ENCODE results near the gene RPL22.

Gene RPL22

DNA sequence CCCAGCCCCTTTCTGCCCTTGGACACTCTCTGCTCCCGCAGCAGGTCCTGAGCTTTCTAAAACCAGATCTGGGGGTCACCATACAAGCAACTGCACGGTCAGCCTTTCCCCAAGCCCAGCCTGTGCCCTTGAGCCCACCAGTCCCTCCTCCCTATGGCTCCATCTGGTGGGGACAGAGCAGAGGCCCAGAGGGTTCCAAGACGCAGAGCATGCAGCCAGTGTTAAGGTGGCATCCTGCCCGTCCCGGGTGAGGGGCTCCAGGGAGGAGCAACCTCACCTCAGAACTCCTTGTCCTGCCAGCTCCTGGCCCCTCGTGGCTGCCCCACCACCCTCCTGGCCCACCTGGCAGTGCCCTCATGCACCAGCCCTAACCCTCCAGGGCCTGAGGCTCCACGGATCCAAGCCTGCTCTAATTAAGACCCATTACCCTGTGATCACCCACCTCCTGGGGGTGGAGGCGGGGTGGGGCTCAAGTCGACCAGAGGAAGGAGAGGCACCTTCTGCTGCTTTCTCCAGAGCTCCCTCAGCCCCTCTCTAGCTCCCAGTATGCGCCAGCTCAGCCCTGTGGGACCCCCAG is 27.8 kb downstream of the RPL22 start:
- DNase-seq, result no peak

DNA sequence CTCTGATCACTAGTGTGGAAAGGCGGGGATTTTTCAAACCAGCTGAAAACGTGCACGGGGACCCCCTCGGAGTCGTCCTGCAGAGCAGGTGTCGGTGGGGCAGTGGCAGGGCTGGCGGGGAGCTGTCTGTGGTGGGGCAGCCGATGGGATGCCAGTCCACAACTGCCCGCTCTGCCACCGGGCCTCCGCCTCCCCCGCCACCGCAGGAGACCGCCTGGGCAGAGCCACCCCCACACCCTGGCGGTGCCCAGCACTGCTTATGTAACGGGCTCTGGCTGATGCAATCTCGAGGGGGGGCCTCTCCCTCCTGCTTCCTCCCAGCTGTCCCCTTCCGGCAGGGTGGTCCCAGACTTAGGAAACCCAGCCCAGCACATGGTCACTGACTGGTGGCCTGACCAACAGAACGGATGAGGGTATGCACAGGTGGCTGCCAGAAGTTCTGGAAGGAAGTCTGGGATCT is 28.6 kb downstream of the RPL22 start:
- DNase-seq, result no peak

DNA sequence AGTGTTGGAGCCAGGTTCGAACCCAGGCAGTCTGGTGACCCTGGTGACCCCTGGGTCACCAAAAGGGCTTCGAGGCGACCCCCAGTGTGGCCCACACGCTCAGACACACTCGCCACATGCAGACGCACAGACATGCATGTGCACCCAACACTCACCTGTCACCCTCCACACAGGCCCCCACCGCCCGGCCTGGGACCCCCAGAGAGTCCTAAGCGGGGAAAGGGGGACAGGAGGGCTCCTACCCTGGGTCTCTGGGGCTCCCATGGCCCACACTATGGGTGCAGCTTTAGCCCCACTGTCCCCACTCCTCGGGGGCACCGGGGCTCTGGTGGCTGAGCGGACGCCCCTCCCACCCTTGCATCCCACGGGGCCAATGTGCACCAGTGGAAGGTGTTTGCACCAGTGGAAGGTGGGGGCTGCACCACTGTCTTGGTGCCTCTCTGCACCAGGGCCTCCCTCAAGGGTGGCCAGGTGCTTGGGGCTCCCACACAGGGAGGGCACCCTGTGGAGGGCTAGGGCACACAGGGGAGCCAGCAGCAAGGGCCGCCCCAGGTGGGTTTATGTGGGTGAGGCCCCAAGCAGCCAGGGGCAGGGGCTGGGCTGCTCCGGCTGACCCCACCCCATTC is 29.2 kb downstream of the RPL22 start:
- DNase-seq, result no peak

DNA sequence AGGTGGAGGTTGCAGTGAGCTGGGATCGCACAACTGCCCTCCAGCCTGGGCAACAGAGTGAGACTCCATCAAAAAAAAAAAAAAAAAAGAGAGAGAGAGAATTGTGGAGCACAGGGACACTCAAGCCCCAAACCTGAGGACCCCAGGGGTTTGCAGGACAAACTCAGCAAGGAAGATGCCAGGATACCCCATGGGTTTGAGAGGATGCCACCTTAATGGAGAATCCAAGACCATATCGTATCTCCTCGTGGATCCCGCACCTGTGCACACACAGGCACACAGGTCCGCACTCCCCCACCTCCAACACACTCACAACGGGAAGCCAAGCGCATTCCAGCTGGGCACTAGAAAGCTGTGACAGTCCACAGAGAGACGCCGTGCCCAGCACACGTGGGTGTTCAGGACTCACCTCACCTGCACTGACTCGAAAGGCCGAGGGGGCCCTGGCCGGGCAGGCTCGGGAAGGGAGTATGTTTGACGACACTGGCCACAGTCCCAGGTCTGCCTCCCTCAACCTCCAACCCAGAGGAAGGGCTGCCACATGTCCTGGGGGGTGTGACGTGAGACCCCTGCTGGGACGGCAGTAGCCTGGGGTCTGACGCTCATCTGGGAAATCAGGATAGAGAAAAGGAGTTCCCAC is 30.3 kb downstream of the RPL22 start:
- DNase-seq, result no peak

DNA sequence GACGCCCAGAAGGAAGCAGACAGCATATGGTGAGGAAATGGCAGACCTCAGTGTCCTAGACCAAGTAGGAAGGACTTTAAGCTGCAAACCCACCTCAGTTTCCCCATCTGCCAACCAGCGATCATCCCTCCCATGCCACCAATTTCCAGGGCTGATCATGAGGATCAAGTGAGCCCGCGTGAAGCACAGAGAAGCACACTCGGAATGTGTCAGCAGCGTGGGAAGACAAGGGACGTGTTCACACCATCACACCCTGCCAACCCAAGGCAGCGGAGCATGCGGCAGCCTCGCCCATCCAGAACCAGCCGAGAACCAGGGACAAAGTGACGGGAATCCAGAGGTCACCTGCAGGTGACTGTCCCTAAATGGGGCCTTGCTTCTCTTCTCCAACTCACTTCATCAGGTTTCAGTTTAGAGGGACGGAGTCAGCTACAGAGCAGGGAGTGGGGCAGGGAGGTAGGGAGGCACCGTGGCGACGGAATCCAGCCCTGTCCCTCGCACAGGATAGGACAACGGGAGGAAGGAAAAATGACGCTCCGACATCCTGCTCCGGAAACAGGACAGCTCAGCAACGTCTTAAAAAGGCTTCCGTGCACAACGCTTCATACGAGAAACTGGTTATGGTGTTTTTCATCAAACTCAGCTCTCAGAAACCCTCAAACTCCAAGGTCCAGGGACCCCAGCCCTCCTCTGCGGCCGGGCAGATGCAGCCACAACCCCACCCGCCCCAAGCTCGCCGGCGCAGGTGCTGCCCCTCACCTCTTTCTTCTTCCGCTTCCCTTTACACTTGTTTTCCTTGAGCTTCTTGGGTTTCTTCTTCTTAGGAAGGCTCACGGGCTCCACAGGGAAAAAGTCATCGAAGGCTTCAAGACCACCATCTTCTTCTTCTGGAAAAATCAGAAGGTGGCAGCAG is 31.7 kb downstream of the RPL22 start:
- DNase-seq, result no peak

DNA sequence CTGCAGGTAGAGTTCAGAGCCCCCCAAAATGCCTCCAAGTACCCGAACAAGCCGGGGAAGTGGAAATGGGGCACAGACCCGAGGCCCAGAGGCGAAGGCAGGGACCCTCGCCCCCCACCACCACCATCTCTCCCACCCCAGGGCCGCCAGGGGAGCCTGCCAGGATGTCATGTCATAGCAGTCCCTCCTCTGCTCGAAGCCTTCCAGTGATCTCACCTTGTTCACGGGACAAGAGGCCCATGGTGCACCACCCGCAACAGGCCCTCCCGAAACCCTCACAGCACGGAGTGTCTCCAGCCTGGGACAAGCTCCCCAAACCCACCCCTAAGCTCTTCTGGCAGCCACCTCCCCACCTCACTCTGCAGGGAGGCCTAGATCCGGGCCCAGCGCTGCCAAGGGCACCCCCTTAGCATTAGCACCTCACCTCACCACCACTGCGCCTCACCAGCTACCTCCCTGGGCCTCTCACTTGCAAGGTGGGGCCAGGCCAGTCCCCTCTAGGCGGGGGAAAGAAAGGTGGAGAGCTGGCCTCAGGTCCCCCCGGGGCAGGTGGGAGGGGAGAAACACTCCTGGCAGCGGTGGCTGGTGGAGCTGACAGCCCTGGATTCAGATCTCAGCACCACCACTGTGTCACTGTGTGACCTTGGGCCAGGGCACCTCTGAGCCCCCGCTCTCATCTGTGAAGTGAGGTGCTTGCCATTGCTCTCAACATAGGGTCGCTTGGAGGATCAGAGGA is 32.6 kb downstream of the RPL22 start:
- DNase-seq, result no peak

DNA sequence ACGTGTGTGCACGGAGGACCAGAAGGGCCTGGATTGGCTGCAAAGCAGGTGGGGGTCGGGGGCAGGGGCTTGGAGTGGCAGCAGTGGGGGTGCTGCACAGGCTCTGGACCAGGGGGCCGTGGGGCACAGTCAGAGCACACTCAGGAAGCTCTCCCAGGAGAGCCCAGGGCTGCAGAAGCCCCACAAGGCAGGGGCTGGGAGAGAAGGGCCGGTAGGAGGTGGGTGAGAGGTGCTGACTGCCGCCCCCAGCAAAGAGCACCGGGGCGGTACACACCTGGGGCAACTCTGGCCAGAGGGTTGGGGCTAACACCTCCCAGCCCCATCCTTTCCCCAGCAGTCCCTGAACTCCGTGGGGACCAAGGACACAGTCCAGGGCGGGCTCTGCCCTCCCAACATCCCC is 33.2 kb downstream of the RPL22 start:
- no peak for DNase-seq

DNA sequence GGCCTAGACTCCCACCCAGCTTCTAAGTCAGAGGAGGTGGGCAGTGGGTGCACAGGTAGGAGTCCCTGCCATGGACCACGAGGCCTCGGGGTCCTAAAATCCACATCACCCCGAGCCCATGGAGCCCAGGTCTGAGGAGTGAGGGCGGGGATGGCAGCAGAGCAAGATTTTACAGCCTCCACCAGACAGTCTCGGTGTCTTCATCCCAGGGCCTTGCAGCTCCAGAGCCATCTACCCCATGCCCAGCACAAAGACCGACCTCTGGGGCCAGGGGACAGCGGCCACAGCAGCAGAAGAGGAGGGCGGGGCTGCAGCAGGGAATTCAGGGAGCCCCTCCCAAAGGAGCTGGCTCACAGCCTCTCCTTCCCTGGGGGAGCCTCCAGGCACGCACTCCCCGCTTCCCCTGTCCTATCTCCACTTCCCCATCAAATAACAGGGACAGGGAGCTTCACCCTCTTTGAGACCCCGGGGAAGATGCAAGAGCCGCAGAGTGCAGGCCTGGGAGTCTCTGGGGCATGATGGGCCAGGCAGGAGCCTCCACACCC is 33.9 kb downstream of the RPL22 start:
- DNase-seq, result no peak

DNA sequence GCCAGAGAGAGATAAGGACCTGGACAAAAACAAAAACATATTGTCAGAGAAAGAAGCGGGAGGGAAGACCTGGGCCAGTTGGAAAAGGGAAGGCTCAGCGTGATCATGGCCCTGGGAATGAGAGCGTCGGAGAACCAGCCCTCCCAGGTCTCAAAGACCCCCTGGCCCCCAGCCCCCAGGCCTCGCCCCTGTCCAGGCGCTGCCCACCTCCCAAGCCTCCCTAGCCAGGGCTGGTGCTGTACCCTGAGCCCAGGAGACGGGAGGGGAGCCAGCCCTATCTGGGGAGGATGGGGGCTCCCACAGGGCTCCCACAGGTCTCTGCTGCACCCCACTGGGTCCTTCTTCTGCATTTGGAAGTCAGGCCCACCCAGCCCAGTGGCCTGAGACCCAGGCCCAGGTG is 34.4 kb downstream of the RPL22 start:
- DNase-seq, result no peak

DNA sequence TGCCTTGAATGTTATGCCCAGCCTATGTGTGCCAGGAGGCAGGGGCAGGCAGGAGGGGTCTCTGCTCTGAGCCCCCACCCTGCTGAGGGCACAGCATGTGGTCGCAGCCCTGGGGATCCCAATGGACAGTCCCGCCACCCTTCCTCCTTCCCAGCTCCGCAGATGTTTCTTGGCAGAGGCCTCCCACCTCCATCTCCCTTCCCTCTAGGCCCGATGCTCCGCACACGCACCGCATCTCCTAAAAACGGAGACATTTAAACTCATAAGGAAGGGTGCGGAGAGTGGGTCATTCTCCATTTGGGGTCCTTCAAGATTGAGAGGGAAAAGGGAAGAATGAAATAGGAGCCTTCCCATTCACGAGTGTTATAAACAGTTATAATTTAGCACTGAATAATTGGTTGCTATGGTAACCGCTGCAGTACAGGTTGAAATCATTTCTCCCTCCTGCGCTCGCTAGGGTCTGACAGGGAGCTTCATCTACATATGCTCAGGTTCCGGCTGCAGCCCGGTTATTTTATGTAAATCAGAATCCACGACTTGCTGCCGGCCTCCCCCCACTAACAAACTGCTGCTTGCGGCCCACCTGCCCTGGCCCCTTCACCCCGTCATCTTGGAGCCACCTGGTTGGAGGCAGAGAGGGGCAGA is 35.3 kb downstream of the RPL22 start:
- DNase-seq, result no peak

DNA sequence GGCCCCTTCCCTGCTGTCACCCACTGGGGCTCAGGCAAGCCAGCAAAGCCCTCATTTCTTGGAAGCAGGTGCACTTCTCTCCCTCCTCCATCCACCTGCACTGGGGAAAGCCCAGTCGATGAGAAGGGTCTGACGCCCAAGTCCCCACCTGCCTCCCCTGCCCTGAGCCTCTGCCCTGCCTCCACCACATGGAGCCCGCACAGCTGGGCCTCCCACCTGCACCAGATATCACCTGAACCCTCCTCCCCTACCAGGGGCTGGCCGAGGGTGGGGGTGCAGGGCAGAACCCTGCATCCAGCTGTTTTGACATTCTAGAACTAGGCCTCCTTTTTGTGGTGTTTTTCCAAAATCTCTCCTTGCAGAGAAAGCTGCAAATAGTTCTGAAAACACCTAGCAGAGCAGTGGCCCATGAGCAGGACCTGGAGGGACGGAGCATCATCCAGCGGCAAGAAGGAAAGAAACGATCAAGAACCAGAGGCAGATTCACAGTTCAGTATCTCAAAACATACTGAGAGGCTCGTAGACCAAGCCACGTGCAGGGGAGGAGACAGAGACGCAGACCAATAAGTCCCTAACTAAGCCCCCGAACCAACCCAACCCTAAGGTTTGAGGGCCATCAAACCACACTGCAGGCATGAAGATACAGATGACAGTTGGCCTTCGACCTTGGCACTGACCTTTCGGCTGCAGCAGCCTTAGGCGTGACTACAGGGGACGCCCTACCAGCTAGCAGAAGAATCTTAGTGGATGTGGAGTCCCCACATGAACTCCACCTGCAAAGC is 36.0 kb downstream of the RPL22 start:
- DNase-seq, result no peak

DNA sequence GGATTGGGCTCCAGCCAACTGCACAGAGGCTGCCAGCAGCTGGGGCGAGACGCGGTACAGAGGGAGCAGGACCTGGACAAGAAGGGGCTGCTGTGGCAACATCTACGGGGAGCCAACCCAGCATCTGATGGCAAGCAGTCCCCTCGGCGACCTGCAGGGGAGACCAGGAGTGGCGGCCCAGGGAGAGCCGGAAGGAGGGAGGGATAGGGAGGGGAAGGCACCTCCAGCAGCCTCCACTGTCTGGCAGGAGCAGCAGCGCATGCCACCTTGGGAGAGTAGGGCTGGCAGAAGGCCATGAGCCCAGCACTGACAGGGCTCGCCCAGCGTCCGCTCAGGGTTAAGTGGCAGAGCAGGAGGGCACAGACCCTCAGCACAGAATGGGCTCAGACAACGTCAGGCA is 36.6 kb downstream of the RPL22 start:
- DNase-seq, result no peak

DNA sequence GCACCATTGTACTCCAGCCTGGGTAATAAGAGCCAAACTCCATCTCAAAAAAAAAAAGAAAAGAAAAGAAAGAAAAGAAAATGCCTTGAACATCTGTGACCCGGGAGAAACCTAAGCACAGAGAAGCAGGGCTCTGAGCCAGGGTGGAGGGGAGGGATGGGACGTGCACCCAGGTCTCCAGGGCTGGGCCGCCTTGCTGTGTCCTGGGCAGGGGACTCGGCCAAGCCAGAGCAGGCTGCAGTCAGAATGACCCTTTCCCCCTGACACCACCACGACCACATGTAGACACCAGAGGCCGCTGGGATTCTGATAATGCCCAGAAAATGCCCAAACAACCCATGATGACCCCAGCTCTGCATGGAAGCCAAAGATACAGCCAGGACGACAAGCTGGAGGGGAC is 37.1 kb downstream of the RPL22 start:
- DNase-seq, result no peak

DNA sequence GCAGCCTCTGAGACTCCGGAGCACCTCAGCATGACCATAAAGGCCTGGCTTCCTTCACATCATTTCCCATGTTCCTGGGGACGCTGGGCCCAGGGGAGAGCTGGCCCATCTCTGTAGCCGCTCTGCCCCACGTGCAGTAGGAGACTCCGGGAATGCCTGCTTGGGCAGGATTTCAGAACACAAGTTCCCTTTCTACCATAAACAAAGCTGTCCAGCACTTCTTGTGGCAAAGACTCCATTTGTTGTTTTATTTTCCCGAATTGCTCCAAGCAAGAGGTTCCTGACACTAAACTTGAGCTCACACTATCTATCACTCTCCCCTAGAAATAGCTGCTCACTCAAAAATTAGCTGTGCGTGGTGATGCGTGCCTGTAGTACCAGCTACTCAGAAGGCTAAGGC is 41.2 kb downstream of the RPL22 start:
- DNase-seq, result no peak

DNA sequence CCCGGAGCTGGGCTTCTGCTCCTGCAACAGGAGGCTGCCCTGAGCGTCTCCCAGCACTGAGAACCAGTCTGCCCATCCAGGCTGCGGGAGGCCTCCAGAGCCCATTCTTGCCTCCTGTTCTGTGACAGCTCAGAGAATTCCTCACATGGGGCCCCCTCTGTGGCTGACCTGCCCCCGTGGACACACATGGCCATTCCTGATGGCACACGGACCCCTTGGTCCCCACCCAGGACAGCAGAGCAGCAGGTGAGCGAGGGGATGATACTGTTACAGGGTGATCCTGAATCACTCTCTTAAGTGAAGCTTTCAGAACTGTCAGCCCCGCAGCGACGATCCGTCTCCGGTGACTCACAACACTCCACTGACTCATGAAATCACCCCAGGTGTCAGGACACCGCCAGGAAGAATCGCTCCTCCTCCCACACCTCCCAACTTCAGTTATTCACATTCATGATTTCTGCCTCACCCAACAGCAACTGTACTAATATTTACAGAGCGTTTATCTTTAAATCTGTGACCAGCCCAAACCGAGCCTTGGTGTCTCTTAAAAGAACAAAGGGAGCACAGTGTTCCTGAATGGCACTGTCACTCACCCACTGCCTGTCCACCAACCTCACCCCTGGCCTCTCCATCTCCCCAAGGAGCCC is 41.7 kb downstream of the RPL22 start:
- no peak for DNase-seq

DNA sequence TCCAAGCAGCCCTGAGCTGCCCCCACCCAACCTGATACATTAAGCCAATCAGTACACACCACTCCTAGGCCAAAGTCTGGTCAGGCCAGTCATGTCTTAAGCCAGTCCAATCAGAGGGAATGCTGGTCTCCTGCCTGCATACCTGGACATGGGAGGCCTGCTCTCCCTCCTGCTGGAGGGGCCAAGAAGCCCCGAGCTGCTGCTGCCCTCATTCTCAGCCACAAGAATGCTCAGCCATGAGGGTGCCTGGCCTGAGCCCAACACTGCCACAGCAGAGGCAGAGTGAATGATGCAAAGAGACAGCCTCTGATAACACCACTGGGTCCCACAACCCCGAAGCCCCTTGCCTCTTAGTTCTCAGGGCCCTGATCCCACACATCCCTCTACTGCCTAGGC is 42.3 kb downstream of the RPL22 start:
- DNase-seq, result no peak

DNA sequence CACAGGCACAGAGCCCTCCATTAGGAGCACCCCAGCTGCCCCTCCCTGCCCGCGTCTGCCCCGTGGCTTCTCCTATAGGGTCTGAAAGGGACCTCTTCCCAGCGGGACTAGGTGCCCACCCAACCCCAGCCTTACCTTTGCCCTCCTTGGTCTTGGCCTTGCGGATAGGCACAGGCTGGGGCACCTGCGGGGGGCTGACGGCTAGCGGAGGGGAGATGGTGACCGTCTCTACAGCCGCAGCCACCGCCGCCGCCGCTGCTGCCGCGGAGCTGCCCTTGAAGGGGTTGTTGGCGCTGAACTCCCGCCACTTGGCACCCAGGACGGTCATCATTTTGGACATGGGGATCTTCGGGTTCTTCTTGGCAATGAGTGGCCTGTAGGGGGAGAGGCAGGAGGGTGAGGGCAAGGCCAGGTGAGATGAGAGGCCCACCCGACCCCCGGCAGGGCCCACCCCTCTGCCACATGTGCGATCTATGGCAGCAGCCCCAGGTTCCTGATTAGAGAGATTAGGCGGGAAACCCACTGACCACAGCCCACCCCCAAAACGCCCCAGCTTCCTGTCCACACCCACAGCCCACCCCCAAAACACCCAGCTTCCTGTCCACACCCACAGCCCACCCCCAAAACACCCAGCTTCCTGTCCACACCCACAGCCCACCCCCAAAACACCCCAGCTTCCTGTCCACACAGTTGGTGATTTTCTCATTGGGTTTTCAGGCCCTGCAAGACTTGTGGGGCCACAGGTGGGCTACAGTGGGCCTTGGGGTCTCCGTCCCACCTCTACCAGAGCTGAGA is 44.7 kb downstream of the RPL22 start:
- no peak for DNase-seq

DNA sequence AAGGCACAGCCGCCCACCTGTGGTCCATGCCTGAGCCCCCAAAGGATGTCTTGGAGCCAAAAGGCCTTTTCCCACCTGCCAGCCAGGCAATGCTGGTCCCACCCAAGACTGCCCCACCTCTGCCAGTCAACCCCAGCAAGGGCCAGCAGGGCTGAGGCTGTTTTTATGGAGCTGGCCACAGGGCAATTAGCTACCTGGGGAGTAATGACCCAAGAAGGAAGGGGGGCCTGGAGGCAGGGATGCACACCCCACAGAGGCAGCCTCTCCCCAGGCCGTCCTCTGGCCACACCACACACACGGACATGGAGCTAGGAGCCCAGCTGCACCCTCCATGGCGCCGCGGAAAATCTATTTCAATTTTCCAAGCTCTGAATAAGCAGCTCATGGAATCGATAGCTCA is 46.5 kb downstream of the RPL22 start:
- DNase-seq, result no peak

DNA sequence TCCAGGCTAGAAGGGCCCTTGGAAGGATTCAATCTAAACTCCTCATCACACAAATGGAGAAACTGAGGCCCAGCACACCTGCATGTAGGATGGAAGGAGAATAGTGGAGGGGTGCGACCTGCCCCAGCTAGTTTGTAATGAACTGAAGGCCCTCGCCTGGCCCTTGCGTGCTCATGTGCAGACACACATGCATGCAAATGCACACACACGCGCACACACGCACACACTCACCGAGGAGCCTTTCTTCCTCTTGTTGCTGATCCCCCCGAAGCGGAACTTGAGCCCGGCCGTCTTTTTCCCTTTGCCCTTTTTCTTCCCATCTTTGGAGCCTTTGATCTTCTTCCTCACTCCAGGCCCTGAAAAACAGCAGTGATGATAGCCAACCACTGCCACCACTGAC is 47.2 kb downstream of the RPL22 start:
- DNase-seq, result no peak

DNA sequence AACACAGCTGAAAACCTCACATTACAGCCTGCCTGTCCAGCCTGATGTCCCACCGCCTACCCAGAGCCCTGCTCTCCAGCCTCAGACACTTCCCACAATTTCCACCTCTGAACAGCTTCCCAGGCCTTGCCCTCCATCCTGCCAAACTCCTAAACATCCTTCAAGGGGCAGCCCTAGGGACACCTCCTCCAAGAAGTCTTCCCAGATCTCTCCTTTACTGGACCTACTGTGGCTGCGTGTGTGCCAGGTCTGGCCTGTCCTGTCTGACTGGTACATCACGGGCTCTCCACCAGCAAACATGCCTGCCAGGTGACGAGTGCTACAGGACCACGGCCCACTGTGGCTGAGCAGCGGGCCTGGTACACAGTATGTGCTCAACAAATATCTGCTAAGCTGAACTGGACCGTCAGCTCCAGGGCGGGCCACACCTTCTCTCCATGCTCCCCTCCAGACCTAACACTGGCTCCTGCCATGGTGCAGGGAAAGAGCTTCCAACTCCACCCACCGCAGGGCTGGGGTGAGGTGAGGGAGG is 48.0 kb downstream of the RPL22 start:
- DNase-seq, result no peak
